ENCODE measurements around the gene DUXB. TPM values are rescaled to one million over a fixed set of nuclear protein-coding genes. Genes with fewer than 3 reads are reported as not detected.

The DUXB gene
- total RNA-seq, 1 experiment from 2014 or later = not detected

DNA sequence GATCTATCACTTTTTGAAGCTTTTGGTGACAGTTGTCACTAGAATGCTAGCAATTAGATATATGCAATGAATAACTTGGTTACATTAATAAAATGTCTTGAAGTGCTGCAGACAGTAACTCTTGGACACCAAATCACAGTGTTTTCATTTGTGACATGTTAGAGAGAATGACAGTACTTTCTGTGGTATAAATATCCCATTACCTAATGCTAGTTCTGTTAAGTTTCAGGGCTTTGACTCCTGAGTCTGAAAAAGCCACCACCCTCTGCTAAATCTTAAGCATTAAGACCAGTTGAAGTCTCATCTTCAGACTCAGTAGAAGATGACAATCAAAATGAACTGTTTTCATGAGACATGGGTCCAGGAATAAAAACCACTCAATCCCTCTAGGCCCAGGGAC lies 13.9 kb downstream of the DUXB start:
- Histone ChIP-seq H3K9me3 (ENCODE audit: low read length) (no peaks in the 10 kb centered on the region), H3K9ac (ENCODE audit: low read length) (no peak overlapping the region), H3K4me1 (ENCODE audit: low read length) (no peaks in the 10 kb centered on the region), H3K4me3 (ENCODE audit: low read length) (no peak overlapping the region), H2AFZ (ENCODE audit: low read length) (no peak overlapping the region), H3K9me2 (replicated peaks; ENCODE audit: insufficient read depth, low read length) (no peaks in the 10 kb centered on the region), H4K20me1 (ENCODE audit: insufficient read depth, low read depth, low read length) (no peaks in the 10 kb centered on the region), H3K79me2 (ENCODE audit: low read length) (no peaks in the 10 kb centered on the region), H3K27ac (ENCODE audit: low read length) (no peak overlapping the region), H3K27me3 (ENCODE audit: low read length) (no peaks in the 10 kb centered on the region), H3K4me2 (ENCODE audit: low read depth, low read length, poor library complexity, severe bottlenecking) (no peak overlapping the region), H3K36me3 (ENCODE audit: insufficient read depth, low read length) (no peaks in the 10 kb centered on the region)
- no peak for DNase-seq

DNA sequence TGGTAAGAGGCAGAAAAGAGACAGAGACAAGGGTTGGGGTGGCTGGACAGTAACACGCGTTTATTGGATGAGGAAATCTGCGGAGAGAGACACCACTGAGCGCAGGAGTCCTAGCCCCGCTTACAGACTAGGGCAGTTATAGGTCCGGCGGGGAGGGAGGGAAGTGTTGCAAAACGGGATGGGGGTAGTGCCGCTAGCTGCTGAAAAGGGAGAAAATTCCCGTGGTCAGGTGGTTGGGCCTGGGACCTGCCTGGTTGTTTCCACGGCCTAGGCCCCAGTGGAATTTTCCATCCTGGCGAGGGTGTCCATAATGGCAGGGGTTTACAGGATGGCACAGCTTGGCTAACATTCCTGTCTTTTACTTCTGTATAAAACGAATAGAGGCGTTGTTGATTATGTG lies 19.0 kb downstream of the DUXB start:
- Histone ChIP-seq H3K36me3 (ENCODE audit: insufficient read depth, low read length) (no peaks in the 10 kb centered on the region), H4K20me1 (ENCODE audit: insufficient read depth, low read depth, low read length) (no peaks in the 10 kb centered on the region), H2AFZ (ENCODE audit: low read length) (no peak overlapping the region), H3K27ac (ENCODE audit: low read length) (no peak overlapping the region), H3K27me3 (ENCODE audit: low read length) (no peaks in the 10 kb centered on the region), H3K4me3 (ENCODE audit: low read length) (no peak overlapping the region), H3K4me1 (ENCODE audit: low read length) (no peaks in the 10 kb centered on the region), H3K9me3 (ENCODE audit: low read length) (no peaks in the 10 kb centered on the region), H3K9me2 (replicated peaks; ENCODE audit: insufficient read depth, low read length) (no peaks in the 10 kb centered on the region), H3K9ac (ENCODE audit: low read length) (no peak overlapping the region), H3K79me2 (ENCODE audit: low read length) (no peaks in the 10 kb centered on the region), H3K4me2 (ENCODE audit: low read depth, low read length, poor library complexity, severe bottlenecking) (no peak overlapping the region)
- DNase-seq = no peak

DNA sequence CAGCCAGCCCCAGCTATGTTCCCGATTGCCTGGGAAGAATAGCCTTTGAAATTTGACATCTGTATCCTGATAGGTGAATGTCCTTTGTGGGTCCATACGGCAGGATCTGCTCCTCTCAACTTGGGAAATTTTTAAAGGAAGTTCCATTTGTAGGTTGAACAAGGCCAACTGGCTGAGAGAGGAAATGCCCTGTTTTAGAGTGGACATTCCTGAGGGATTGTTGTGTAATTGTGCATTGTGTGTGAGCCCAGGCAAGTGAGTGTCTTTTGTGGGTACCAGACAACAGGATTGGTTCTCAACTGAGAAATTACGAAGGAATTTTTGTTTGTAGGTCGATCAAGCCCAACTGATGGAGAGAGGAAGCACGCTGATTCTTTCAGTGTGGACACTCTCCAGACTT lies 21.9 kb downstream of the DUXB start:
- Histone ChIP-seq H3K79me2 (ENCODE audit: low read length) (no peaks in the 10 kb centered on the region), H3K36me3 (ENCODE audit: insufficient read depth, low read length) (no peaks in the 10 kb centered on the region), H3K27me3 (ENCODE audit: low read length) (no peaks in the 10 kb centered on the region), H3K9me3 (ENCODE audit: low read length) (no peaks in the 10 kb centered on the region), H3K4me1 (ENCODE audit: low read length) (no peaks in the 10 kb centered on the region), H3K9ac (ENCODE audit: low read length) (no peak overlapping the region), H3K4me3 (ENCODE audit: low read length) (no peak overlapping the region), H3K9me2 (replicated peaks; ENCODE audit: insufficient read depth, low read length) (no peaks in the 10 kb centered on the region), H3K27ac (ENCODE audit: low read length) (no peak overlapping the region), H2AFZ (ENCODE audit: low read length) (no peak overlapping the region), H4K20me1 (ENCODE audit: insufficient read depth, low read depth, low read length) (no peaks in the 10 kb centered on the region), H3K4me2 (ENCODE audit: low read depth, low read length, poor library complexity, severe bottlenecking) (no peak overlapping the region)
- no peak for DNase-seq

DNA sequence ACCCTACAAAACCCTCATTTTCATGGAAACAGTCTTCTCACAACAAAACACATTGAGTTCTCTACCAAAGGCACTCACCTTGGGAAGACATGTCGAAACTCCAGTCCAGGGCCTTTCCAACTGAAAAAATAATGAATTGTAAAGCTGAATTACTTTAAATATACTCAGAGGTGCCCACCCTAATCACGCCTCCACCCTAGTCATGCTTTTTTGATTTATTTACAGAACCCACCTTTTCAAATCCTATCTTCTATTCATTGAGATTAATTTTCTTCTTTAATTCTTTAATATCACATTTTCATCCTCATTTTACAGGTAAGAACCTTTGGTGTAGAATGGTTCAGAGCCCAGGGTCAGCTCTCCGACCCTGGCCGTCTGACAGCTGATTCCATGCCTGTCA lies 24.4 kb downstream of the DUXB start, which contains the start of gene CPHXL2:
Gene CPHXL2 (minus strand): TSS at position 101 of the 400 bp plus-strand sequence. CDS start 10 bp downstream, at position 91.
- no peaks in the 10 kb centered on the region for H3K36me3 ChIP-seq (ENCODE audit: insufficient read depth, low read length)
- no peaks in the 10 kb centered on the region for H3K9me3 ChIP-seq (ENCODE audit: low read length)

DNA sequence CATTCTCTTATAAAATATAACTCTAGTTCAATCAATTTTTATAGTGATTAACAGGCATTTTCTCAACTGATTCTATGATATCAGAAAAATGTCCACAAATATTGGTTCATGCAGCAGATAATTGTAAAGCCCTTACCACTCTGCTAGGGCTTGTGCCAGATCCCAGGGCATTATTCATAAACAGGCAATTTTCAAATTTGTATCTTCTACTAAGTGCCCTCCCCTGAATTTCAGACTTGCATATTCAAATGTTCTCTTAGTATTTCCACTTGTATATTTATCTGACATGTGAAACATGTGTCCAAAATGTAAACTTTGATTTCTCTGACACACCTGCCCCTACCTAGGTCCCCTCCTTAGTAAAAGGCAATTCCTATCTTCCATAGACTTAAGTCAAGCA lies 33.8 kb downstream of the DUXB start:
- Histone ChIP-seq H3K9ac (ENCODE audit: low read length) (no peak overlapping the region), H3K27me3 (ENCODE audit: low read length) (no peaks in the 10 kb centered on the region), H3K9me3 (ENCODE audit: low read length) (no peaks in the 10 kb centered on the region), H3K9me2 (replicated peaks; ENCODE audit: insufficient read depth, low read length) (no peaks in the 10 kb centered on the region), H3K4me2 (ENCODE audit: low read depth, low read length, poor library complexity, severe bottlenecking) (no peak overlapping the region), H3K79me2 (ENCODE audit: low read length) (no peaks in the 10 kb centered on the region), H4K20me1 (ENCODE audit: insufficient read depth, low read depth, low read length) (no peaks in the 10 kb centered on the region), H3K4me3 (ENCODE audit: low read length) (no peak overlapping the region), H2AFZ (ENCODE audit: low read length) (no peak overlapping the region), H3K27ac (ENCODE audit: low read length) (no peak overlapping the region), H3K4me1 (ENCODE audit: low read length) (no peaks in the 10 kb centered on the region), H3K36me3 (ENCODE audit: insufficient read depth, low read length) (no peaks in the 10 kb centered on the region)
- DNase-seq = no peak

More for the DNA sequence above, 24.4 kb downstream of the DUXB start, which contains the start of gene CPHXL2:
- Histone ChIP-seq H2AFZ (ENCODE audit: low read length) (no peak within 1 kb of the TSS), H3K4me3 (ENCODE audit: low read length) (no peak within 1 kb of the TSS), H3K27me3 (ENCODE audit: low read length) (no peaks in the 10 kb centered on the region), H3K27ac (ENCODE audit: low read length) (no peak within 1 kb of the TSS), H3K9ac (ENCODE audit: low read length) (no peak within 1 kb of the TSS), H3K4me1 (ENCODE audit: low read length) (no peaks in the 10 kb centered on the region), H3K79me2 (ENCODE audit: low read length) (no peaks in the 10 kb centered on the region), H3K9me2 (replicated peaks; ENCODE audit: insufficient read depth, low read length) (no peaks in the 10 kb centered on the region), H4K20me1 (ENCODE audit: insufficient read depth, low read depth, low read length) (no peaks in the 10 kb centered on the region), H3K4me2 (ENCODE audit: low read depth, low read length, poor library complexity, severe bottlenecking) (no peak within 1 kb of the TSS)
- DNase-seq = no peak

DNA sequence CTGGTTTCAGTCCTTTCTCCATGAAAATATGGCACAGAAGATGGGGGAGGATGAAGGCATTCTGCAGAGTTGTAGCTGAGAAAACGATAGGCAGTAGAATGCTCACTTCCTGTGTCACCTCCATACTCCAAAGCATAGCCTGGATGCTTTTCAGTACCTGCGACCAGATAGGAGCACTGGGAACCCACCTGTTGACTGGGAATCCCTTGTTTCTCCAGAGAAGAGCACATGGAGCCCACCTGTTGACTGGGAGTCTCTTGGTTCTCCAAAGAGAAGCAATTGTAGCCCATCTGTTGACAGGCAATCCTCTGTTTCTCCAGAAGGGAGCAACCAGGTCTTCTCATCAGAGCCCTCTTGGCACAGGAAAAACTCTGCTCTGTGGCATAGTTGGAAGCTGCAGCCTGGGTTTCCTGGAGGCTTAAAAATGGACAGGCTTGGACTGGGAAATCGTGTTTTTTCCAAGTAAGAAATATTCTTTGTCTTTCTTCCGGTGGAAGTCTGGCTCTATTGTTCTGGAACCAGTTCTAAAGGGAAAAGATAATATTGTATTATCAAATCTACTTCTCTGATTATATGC lies 40.4 kb downstream of the DUXB start:
- Histone ChIP-seq H3K4me2 (ENCODE audit: low read depth, low read length, poor library complexity, severe bottlenecking) (no peak overlapping the region), H3K79me2 (ENCODE audit: low read length) (peaks cover 21% of the 10 kb centered on the region), H3K9me2 (replicated peaks; ENCODE audit: insufficient read depth, low read length) (no peaks in the 10 kb centered on the region), H3K9me3 (ENCODE audit: low read length) (no peaks in the 10 kb centered on the region), H4K20me1 (ENCODE audit: insufficient read depth, low read depth, low read length) (no peaks in the 10 kb centered on the region), H3K27me3 (ENCODE audit: low read length) (no peaks in the 10 kb centered on the region), H3K36me3 (ENCODE audit: insufficient read depth, low read length) (peaks cover 31% of the 10 kb centered on the region), H3K9ac (ENCODE audit: low read length) (no peak overlapping the region), H3K4me3 (ENCODE audit: low read length) (no peak overlapping the region), H3K27ac (ENCODE audit: low read length) (no peak overlapping the region), H2AFZ (ENCODE audit: low read length) (no peak overlapping the region), H3K4me1 (ENCODE audit: low read length) (no peaks in the 10 kb centered on the region)
- no peak for DNase-seq

DNA sequence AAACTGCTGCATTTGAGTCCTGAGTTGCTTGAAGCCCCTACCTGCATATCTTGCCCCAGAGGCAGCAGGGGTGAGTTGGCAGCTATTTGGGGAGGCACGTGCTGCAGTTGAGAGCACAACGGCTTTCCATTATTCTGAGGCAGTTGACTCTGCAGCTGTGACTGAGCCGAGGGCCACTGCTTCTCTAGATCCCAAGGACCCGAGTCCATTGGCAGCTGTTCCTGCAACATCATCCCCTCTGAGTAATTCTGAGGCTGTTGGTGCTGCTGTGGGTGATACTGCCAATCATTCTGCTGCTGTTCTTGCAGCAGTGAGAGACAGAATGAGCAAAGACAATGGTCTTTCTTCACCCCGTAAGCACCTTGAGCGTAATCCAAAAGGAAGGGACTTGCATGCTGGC lies 40.9 kb downstream of the DUXB start:
- Histone ChIP-seq H3K9me3 (ENCODE audit: low read length) (no peaks in the 10 kb centered on the region), H3K27ac (ENCODE audit: low read length) (no peak overlapping the region), H2AFZ (ENCODE audit: low read length) (no peak overlapping the region), H3K36me3 (ENCODE audit: insufficient read depth, low read length) (peaks cover 36% of the 10 kb centered on the region), H3K4me1 (ENCODE audit: low read length) (no peaks in the 10 kb centered on the region), H3K9me2 (replicated peaks; ENCODE audit: insufficient read depth, low read length) (no peaks in the 10 kb centered on the region), H3K9ac (ENCODE audit: low read length) (no peak overlapping the region), H4K20me1 (ENCODE audit: insufficient read depth, low read depth, low read length) (no peaks in the 10 kb centered on the region), H3K79me2 (ENCODE audit: low read length) (peaks cover 25% of the 10 kb centered on the region), H3K4me2 (ENCODE audit: low read depth, low read length, poor library complexity, severe bottlenecking) (no peak overlapping the region), H3K27me3 (ENCODE audit: low read length) (no peaks in the 10 kb centered on the region), H3K4me3 (ENCODE audit: low read length) (no peak overlapping the region)
- DNase-seq = no peak

DNA sequence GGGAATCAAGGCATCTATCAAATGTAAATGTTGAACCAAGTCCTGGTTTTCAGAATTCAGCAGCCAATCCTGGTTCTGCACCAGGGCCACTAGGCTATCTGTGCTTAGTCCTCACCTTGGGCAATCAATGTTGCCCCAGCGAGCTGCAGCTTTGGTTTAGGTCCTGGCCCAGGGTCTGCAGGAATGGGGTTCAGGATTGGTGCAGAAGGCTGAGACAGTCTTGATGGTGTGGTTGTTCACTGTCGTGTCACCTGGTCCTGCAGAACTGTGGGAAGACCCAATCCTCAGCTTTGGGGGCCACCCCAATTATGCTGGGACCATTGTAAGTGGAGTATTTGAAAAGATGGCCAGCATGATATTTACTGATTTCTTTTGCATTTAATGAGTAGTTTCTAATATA lies 43.1 kb downstream of the DUXB start:
- Histone ChIP-seq H3K36me3 (ENCODE audit: insufficient read depth, low read length) (peaks cover 45% of the 10 kb centered on the region), H3K27me3 (ENCODE audit: low read length) (no peaks in the 10 kb centered on the region), H2AFZ (ENCODE audit: low read length) (no peak overlapping the region), H3K79me2 (ENCODE audit: low read length) (peaks cover 40% of the 10 kb centered on the region), H3K9me3 (ENCODE audit: low read length) (no peaks in the 10 kb centered on the region), H3K4me3 (ENCODE audit: low read length) (no peak overlapping the region), H3K9ac (ENCODE audit: low read length) (no peak overlapping the region), H3K4me2 (ENCODE audit: low read depth, low read length, poor library complexity, severe bottlenecking) (no peak overlapping the region), H3K4me1 (ENCODE audit: low read length) (peaks cover 14% of the 10 kb centered on the region), H4K20me1 (ENCODE audit: insufficient read depth, low read depth, low read length) (no peaks in the 10 kb centered on the region; the same call in 1 of the 2 replicates), H3K27ac (ENCODE audit: low read length) (no peak overlapping the region), H3K9me2 (replicated peaks; ENCODE audit: insufficient read depth, low read length) (no peaks in the 10 kb centered on the region)
- DNase-seq = no peak

Measured in Karpas-422 (cell line).